ENCODE data around the gene SLF2. TPM values are rescaled to one million over a fixed set of nuclear protein-coding genes. Genes with fewer than 3 reads are reported as not detected.

The SLF2 gene
- total RNA-seq, 1 experiment from 2014 or later: 14.3 TPM

DNA sequence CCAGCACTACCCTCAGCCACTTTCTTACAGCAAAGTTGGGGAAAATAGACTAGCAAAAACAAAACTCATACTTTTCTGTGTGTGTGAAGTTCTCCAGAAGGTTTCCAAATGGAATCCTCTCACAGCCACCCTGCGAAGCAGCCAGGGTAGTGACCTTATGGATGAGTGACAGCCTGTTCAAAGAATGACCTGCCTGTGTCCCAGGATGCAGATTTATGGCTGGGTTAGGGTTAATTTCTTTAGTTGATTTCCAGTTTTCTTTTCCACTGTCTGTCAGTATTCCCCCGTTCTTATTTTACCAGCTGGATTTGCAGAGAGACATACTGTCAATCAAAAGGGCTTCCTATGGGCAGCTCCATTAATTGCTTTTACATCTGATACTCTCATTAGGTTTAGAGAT, 54.1 kb downstream of the SLF2 start:
- H3K4me3 Mint-ChIP-seq: no peak overlapping the region
- DNase-seq (ENCODE audit: low spot score) (no peak), ATAC-seq (no peak)
- TF ChIP-seq, protein P1, sequence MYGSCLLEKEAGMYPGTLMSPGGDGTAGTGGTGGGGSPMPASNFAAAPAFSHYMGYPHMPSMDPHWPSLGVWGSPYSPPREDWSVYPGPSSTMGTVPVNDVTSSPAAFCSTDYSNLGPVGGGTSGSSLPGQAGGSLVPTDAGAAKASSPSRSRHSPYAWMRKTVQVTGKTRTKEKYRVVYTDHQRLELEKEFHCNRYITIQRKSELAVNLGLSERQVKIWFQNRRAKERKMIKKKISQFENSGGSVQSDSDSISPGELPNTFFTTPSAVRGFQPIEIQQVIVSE (CRISPR knock-in tag; IDR thresholded peaks at IDR 0.05; ENCODE audit: borderline replicate concordance): no peak
- TF ChIP-seq, protein P2, sequence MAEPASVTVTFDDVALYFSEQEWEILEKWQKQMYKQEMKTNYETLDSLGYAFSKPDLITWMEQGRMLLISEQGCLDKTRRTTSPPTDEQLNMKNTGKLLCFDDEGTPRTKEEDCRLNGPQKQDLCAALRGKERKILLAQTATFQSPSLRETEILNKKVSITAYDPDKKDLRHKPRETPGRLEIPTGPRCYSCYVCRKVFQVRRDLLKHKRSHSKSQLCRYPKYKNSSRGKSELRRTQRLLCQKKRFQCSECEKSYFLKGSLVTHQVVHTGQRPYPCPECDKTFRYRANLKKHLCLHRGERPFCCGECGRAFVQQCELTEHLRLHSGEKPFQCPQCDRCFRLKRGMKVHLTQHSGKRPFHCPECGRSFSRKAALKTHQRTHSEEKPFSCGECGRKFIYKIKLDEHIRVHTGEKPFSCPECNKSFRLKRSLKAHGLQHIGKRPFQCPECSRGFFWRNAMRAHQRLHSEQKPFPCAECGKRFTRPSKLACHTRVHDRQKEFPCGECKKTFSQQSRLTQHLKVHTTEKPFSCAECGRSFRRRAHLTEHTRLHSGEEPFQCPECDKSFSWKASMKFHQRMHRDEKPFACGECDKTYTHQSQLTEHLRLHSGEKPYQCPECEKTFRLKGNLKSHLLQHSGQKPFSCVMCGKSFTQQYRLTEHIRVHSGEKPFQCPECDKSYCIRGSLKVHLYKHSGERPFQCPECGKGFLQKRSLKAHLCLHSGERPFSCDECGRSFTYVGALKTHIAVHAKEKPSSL (CRISPR knock-in tag; conservative IDR thresholded peaks at IDR 0.05): no peak
- no peak for TF ChIP-seq SMAD4 (CRISPR knock-in tag; IDR thresholded peaks at IDR 0.05)
- TF ChIP-seq SMAD3 (CRISPR knock-in tag; IDR thresholded peaks at IDR 0.05; ENCODE audit: borderline replicate concordance): no peak
- TF ChIP-seq, protein P3, sequence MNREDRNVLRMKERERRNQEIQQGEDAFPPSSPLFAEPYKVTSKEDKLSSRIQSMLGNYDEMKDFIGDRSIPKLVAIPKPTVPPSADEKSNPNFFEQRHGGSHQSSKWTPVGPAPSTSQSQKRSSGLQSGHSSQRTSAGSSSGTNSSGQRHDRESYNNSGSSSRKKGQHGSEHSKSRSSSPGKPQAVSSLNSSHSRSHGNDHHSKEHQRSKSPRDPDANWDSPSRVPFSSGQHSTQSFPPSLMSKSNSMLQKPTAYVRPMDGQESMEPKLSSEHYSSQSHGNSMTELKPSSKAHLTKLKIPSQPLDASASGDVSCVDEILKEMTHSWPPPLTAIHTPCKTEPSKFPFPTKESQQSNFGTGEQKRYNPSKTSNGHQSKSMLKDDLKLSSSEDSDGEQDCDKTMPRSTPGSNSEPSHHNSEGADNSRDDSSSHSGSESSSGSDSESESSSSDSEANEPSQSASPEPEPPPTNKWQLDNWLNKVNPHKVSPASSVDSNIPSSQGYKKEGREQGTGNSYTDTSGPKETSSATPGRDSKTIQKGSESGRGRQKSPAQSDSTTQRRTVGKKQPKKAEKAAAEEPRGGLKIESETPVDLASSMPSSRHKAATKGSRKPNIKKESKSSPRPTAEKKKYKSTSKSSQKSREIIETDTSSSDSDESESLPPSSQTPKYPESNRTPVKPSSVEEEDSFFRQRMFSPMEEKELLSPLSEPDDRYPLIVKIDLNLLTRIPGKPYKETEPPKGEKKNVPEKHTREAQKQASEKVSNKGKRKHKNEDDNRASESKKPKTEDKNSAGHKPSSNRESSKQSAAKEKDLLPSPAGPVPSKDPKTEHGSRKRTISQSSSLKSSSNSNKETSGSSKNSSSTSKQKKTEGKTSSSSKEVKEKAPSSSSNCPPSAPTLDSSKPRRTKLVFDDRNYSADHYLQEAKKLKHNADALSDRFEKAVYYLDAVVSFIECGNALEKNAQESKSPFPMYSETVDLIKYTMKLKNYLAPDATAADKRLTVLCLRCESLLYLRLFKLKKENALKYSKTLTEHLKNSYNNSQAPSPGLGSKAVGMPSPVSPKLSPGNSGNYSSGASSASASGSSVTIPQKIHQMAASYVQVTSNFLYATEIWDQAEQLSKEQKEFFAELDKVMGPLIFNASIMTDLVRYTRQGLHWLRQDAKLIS (CRISPR knock-in tag; IDR thresholded peaks at IDR 0.05; ENCODE audit: borderline replicate concordance): no peak
- no peak for TF ChIP-seq NFATC4 (CRISPR knock-in tag; IDR thresholded peaks at IDR 0.05)
- no peak for TF ChIP-seq MYBL2 (CRISPR knock-in tag; IDR thresholded peaks at IDR 0.05)
- no peak for TF ChIP-seq RORB (CRISPR knock-in tag; IDR thresholded peaks at IDR 0.05)
- TF ChIP-seq ELF4 (CRISPR knock-in tag; IDR thresholded peaks at IDR 0.05; ENCODE audit: low read depth): no peak
- TF ChIP-seq, protein P4, sequence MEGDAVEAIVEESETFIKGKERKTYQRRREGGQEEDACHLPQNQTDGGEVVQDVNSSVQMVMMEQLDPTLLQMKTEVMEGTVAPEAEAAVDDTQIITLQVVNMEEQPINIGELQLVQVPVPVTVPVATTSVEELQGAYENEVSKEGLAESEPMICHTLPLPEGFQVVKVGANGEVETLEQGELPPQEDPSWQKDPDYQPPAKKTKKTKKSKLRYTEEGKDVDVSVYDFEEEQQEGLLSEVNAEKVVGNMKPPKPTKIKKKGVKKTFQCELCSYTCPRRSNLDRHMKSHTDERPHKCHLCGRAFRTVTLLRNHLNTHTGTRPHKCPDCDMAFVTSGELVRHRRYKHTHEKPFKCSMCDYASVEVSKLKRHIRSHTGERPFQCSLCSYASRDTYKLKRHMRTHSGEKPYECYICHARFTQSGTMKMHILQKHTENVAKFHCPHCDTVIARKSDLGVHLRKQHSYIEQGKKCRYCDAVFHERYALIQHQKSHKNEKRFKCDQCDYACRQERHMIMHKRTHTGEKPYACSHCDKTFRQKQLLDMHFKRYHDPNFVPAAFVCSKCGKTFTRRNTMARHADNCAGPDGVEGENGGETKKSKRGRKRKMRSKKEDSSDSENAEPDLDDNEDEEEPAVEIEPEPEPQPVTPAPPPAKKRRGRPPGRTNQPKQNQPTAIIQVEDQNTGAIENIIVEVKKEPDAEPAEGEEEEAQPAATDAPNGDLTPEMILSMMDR (IDR thresholded peaks at IDR 0.05): no peak
- TF ChIP-seq NFYB (CRISPR knock-in tag; conservative IDR thresholded peaks at IDR 0.05; ENCODE audit: low read depth): no peak
- TF ChIP-seq RELA (CRISPR knock-in tag; IDR thresholded peaks at IDR 0.05; ENCODE audit: borderline replicate concordance): no peak
- TF ChIP-seq ZNF232 (CRISPR knock-in tag; IDR thresholded peaks at IDR 0.05): no peak
- peaks cover 22% of the 10 kb centered on the region for H3K4me1 Mint-ChIP-seq
- POLR2A ChIA-PET: no interaction called here
- H3K27ac Mint-ChIP-seq: no peak overlapping the region
- H3K36me3 Mint-ChIP-seq: no peaks in the 10 kb centered on the region
- H3K27me3 Mint-ChIP-seq (ENCODE audit: low read depth): no peaks in the 10 kb centered on the region
- CTCF ChIA-PET: interaction anchor here (1.1 to 5.6 kb wide), 4 partner anchors 27 to 47 kb away, joined by 3 to 41 read pairs (median 6); no protein-coding TSS in a partner anchor
- H3K9me3 Mint-ChIP-seq: no peaks in the 10 kb centered on the region

DNA sequence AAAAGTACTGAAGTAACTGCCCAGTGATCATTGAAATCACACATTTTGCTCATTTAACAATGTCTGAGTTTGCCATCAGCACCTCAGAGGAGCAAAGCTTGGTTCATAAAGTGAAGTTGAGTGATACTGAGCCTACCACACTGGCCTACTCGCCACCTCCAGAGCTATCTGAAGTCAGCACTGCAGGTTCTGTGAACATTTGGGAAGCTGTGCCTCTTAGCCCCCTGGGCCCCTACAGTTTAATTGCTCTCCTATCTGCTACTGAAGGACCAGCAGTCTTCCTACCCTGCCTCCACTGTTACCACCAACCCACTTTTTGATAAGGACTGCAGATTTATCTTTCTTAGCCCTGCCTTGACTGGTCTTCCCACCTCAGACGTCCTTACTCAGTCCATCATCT, 54.6 kb downstream of the SLF2 start:
- H3K9me3 Mint-ChIP-seq: no peaks in the 10 kb centered on the region
- H3K36me3 Mint-ChIP-seq: no peaks in the 10 kb centered on the region
- no peak overlapping the region for H3K4me3 Mint-ChIP-seq
- no peaks in the 10 kb centered on the region for H3K27me3 Mint-ChIP-seq (ENCODE audit: low read depth)
- POLR2A ChIA-PET: no interaction called here
- ATAC-seq (no peak), DNase-seq (ENCODE audit: low spot score) (no peak)
- peaks cover 26% of the 10 kb centered on the region for H3K4me1 Mint-ChIP-seq
- CTCF ChIA-PET: interaction anchor here (1.1 to 5.6 kb wide), 6 partner anchors 26 to 51 kb away, joined by 3 to 41 read pairs (median 12); no protein-coding TSS in a partner anchor
- no peak overlapping the region for H3K27ac Mint-ChIP-seq
- TF ChIP-seq, protein P2 (CRISPR knock-in tag; conservative IDR thresholded peaks at IDR 0.05): no peak
- TF ChIP-seq GTF2I (CRISPR knock-in tag; conservative IDR thresholded peaks at IDR 0.05) (no peak), JAZF1 (CRISPR knock-in tag; IDR thresholded peaks at IDR 0.05) (no peak), ZNF219 (CRISPR knock-in tag; IDR thresholded peaks at IDR 0.05; ENCODE audit: borderline replicate concordance) (no peak), IRF2 (CRISPR knock-in tag; IDR thresholded peaks at IDR 0.05; ENCODE audit: borderline replicate concordance, low read depth) (no peak), NFYB (CRISPR knock-in tag; conservative IDR thresholded peaks at IDR 0.05; ENCODE audit: low read depth) (no peak), ZNF671 (CRISPR knock-in tag; IDR thresholded peaks at IDR 0.05) (no peak)
- TF ChIP-seq, protein P5, sequence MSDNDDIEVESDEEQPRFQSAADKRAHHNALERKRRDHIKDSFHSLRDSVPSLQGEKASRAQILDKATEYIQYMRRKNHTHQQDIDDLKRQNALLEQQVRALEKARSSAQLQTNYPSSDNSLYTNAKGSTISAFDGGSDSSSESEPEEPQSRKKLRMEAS (CRISPR knock-in tag; IDR thresholded peaks at IDR 0.05): no peak
- TF ChIP-seq, protein P6, sequence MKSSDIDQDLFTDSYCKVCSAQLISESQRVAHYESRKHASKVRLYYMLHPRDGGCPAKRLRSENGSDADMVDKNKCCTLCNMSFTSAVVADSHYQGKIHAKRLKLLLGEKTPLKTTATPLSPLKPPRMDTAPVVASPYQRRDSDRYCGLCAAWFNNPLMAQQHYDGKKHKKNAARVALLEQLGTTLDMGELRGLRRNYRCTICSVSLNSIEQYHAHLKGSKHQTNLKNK (CRISPR knock-in tag; IDR thresholded peaks at IDR 0.05): no peak
- TF ChIP-seq, protein P7, sequence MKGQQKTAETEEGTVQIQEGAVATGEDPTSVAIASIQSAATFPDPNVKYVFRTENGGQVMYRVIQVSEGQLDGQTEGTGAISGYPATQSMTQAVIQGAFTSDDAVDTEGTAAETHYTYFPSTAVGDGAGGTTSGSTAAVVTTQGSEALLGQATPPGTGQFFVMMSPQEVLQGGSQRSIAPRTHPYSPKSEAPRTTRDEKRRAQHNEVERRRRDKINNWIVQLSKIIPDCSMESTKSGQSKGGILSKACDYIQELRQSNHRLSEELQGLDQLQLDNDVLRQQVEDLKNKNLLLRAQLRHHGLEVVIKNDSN (CRISPR knock-in tag; IDR thresholded peaks at IDR 0.05): no peak
- TF ChIP-seq, protein P8, sequence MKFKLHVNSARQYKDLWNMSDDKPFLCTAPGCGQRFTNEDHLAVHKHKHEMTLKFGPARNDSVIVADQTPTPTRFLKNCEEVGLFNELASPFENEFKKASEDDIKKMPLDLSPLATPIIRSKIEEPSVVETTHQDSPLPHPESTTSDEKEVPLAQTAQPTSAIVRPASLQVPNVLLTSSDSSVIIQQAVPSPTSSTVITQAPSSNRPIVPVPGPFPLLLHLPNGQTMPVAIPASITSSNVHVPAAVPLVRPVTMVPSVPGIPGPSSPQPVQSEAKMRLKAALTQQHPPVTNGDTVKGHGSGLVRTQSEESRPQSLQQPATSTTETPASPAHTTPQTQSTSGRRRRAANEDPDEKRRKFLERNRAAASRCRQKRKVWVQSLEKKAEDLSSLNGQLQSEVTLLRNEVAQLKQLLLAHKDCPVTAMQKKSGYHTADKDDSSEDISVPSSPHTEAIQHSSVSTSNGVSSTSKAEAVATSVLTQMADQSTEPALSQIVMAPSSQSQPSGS (CRISPR knock-in tag; IDR thresholded peaks at IDR 0.05; ENCODE audit: borderline replicate concordance, low read depth): no peak

All from WTC11 (cell line).